Natural killer cell (primary cell): ENCODE measurements around the gene TMEM158. TPM values are rescaled to one million over a fixed set of nuclear protein-coding genes. Genes with fewer than 3 reads are reported as not detected.
A peak's percentile ranks its signal among the peaks of the same experiment; 100 is the strongest.

Experiments
- ATAC-seq, 3 donors: fragments of 150-1000 bp in 2 of 3; fragments of 200-7000 bp in 1 of 3; cut with Tn5 transposase; 1 replicate in 1 of 3; 2 replicates in 2 of 3; pipeline ENCODE4 v1.10.0; 2021; ENCODE audit warnings: mild to moderate bottlenecking in 2 of 3, moderate library complexity in 2 of 3
- DNase-seq, 2 donors: peaks; one replicate each; pipeline versions ENCODE4 v3.0.0 to v3.0.0-alpha.2; 2013 to 2021; ENCODE audit warnings: mixed read lengths in 1 of 2
- H3K27ac ChIP-seq: one replicate; pipeline ENCODE4 v1.5.1; 2013; ENCODE audit warnings: mild to moderate bottlenecking, low read length
- H3K27me3 ChIP-seq: one replicate; pipeline ENCODE4 v1.6.1; 2013; ENCODE audit warnings: low read length; ENCODE audit not compliant: control insufficient read depth, insufficient read depth
- H3K36me3 ChIP-seq: one replicate; pipeline ENCODE4 v1.6.1; 2013; ENCODE audit warnings: low read length; ENCODE audit not compliant: control insufficient read depth, insufficient read depth
- H3K4me1 ChIP-seq: one replicate; pipeline ENCODE4 v1.6.1; 2013; ENCODE audit warnings: low read length; ENCODE audit not compliant: control insufficient read depth, insufficient read depth
- H3K4me3 ChIP-seq: one replicate; pipeline ENCODE4 v1.5.1; 2013; ENCODE audit warnings: low read length
- H3K9me3 ChIP-seq: one replicate; pipeline ENCODE4 v1.6.1; 2013; ENCODE audit warnings: low read length; ENCODE audit not compliant: control insufficient read depth, insufficient read depth
- H3K27ac Mint-ChIP-seq, 2 donors: one replicate each; pipeline ENCODE4 v1.8.0; 2022; ENCODE audit warnings: mild to moderate bottlenecking in 2 of 2, mixed read lengths in 2 of 2, moderate library complexity in 1 of 2
- H3K27me3 Mint-ChIP-seq, 2 donors: one replicate each; pipeline ENCODE4 v1.8.0; 2022; ENCODE audit warnings: low read depth in 2 of 2, mixed read lengths in 2 of 2
- H3K36me3 Mint-ChIP-seq: one replicate; pipeline ENCODE4 v1.8.0; 2022; ENCODE audit warnings: mixed read lengths
- H3K4me1 Mint-ChIP-seq, 2 donors: one replicate each; pipeline ENCODE4 v1.8.0; 2022; ENCODE audit warnings: mixed read lengths in 2 of 2
- H3K4me3 Mint-ChIP-seq: one replicate; pipeline ENCODE4 v1.8.0; 2022; ENCODE audit warnings: mild to moderate bottlenecking, moderate library complexity, mixed read lengths
- H3K9me3 Mint-ChIP-seq, 2 donors: one replicate each; pipeline ENCODE4 v1.8.0; 2022; ENCODE audit warnings: mixed read lengths in 2 of 2
- WGBS: methylation state at CpG from one replicate; pipeline ENCODE4 v1.1.7; 2013; ENCODE audit warnings: missing lambda C conversion rate; ENCODE audit not compliant: insufficient coverage; 5-methylcytosine and 5-hydroxymethylcytosine counted together
- intact Hi-C: fragments of 100-400 bp; cut with micrococcal nuclease; formaldehyde crosslinking; loops from one replicate; pipeline ENCODE4 v1.14.2; 2022
- total RNA-seq, 4 donors: library from RNA; stranded (reverse); fragments of 120-200 nt in 1 of 4; gene quantifications; one replicate each; pipeline versions ENCODE4 v1.2.3 to v1.2.4, GENCODE V29; 2013 to 2022
- TF ChIP-seq, protein P1 (sequence below): fragments of 200-600 bp; IDR thresholded peaks from one replicate; pipeline ENCODE4 v1.8.0; 2022; ENCODE audit warnings: antibody characterized with exemption

Gene TMEM158
- total RNA-seq, 3 donors from 2014 or later (not counting 1 experiment from before 2014, with no cell fraction given), result 0.40 to 0.47 TPM; not detected in 1

DNA sequence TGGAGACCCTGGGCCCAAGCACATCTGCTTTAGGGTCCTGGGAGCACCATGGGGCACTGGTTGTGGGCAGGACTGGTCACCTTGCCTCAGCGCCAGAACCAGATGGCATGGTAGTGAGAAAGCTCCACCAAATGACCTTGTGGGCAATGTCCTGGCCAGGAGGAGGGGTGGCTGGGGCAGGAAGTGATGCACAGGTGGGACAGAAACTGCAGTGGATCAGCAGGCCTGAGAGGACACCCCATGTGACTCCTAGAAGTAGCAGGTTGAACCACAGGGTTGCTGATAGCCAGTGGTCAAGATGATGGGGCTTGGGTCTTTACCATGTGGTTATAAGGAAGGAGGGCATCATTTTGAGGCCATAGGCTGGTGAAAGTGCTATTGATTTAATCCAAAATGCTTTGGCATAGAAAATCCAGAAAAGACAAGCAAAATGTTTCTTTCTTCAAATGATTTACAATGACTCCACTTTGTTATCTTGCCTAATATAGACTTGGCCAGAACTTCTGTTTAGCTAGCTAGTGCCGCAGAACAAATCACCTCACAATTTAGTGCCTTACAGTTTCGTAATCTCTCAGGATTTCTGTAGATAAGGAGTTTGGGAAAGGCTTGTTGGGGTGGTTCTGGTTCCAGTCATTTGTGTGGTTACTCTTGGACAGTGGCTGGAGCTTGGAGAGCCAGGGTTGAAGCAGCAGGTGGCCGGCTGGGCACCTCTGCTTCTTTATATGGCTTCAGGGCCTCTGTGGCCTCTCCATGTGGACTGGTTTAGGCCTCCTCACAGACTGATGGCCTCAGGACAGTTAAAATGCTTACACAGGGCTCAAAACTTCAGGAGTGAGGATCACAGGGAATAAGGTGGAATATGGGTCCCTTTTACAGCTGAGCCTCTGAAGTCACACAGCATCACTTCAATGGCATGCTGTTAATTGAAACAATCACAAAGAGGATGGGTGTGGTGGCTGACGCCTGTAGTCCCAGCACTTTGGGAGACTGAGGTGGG is 27.5 kb downstream of the TMEM158 start:
- H3K4me3 Mint-ChIP-seq, result no peak overlapping the region
- peaks cover 27 to 36% of the 10 kb centered on the region in 2 donors for H3K27me3 Mint-ChIP-seq
- DNase-seq (no peak), ATAC-seq (no peak)
- Histone ChIP-seq H3K27ac (no peak overlapping the region), H3K4me3 (no peak overlapping the region), H3K36me3 (no peaks in the 10 kb centered on the region), H3K4me1 (no peaks in the 10 kb centered on the region), H3K9me3 (no peaks in the 10 kb centered on the region), H3K27me3 (no peaks in the 10 kb centered on the region)
- no peak overlapping the region for H3K27ac Mint-ChIP-seq
- 87% methylated on average over 5 of the region's 5 CpGs for WGBS
- H3K36me3 Mint-ChIP-seq, result no peaks in the 10 kb centered on the region
- intact Hi-C loops, result no loop called here
- TF ChIP-seq, protein P1, sequence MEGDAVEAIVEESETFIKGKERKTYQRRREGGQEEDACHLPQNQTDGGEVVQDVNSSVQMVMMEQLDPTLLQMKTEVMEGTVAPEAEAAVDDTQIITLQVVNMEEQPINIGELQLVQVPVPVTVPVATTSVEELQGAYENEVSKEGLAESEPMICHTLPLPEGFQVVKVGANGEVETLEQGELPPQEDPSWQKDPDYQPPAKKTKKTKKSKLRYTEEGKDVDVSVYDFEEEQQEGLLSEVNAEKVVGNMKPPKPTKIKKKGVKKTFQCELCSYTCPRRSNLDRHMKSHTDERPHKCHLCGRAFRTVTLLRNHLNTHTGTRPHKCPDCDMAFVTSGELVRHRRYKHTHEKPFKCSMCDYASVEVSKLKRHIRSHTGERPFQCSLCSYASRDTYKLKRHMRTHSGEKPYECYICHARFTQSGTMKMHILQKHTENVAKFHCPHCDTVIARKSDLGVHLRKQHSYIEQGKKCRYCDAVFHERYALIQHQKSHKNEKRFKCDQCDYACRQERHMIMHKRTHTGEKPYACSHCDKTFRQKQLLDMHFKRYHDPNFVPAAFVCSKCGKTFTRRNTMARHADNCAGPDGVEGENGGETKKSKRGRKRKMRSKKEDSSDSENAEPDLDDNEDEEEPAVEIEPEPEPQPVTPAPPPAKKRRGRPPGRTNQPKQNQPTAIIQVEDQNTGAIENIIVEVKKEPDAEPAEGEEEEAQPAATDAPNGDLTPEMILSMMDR, result no peak
- no peaks in the 10 kb centered on the region for H3K4me1 Mint-ChIP-seq
- H3K9me3 Mint-ChIP-seq, result no peaks in the 10 kb centered on the region

DNA sequence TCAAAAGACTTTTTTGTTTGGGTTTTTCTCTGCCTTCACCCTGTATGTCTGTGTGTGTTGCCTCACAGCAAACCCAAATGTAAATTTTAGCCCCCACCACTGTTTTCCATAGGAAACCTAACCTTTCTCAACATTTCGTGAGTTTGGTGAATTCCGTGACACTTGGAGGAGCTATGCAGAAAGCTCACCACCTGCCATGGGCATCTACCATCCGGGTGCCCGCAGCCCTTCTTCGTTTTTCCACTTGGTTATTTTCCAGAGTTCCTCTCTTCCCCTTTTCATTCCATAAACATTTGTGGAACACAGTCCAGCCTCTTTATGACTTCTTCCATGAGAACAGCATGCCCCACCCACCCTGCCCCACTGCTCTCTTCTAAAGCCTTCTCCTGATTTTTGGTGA is 31.3 kb downstream of the TMEM158 start:
- H3K36me3 ChIP-seq, result no peaks in the 10 kb centered on the region
- H3K36me3 Mint-ChIP-seq, result no peaks in the 10 kb centered on the region
- intact Hi-C loops, result no loop called here
- H3K9me3 ChIP-seq, result no peaks in the 10 kb centered on the region
- WGBS, result 89% methylated on average over 5 of the region's 5 CpGs
- no peak for DNase-seq
- H3K4me1 Mint-ChIP-seq, result peaks cover 0 to 5% of the 10 kb centered on the region in 2 donors
- no peak overlapping the region for H3K4me3 ChIP-seq
- no peak overlapping the region for H3K4me3 Mint-ChIP-seq
- H3K4me1 ChIP-seq, result no peaks in the 10 kb centered on the region
- peaks cover 20 to 25% of the 10 kb centered on the region in 2 donors for H3K27me3 Mint-ChIP-seq
- ATAC-seq, result no peak
- no peak overlapping the region for H3K27ac ChIP-seq
- H3K27ac Mint-ChIP-seq, result no peak overlapping the region
- no peaks in the 10 kb centered on the region for H3K27me3 ChIP-seq
- no peaks in the 10 kb centered on the region for H3K9me3 Mint-ChIP-seq
- TF ChIP-seq, protein P1, result no peak

DNA sequence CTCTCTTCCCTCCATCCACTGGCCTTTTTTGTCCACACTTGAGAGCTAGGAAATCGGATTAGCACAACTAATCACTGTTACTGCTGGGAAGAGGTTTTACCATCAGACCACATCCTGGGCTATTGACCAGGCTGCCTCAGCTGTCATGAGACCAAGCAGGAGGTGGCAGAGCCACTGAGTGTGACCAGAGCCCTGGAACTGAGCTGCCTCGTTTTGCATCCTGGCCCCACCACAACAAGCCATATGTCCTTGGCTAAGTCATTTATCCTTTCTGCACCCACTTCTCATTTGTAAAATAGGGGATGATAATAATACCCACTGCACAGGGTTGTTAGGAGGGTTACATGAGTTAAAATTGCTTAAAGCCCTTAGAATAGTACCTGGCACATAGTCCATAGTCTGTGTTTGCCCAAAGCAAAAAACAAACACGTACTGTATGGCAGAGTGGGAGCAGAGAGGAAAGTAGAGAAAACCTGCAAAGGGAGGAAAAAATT is 34.1 kb downstream of the TMEM158 start:
- no peak for DNase-seq
- no peak overlapping the region for H3K27ac Mint-ChIP-seq
- peaks cover 0 to 5% of the 10 kb centered on the region in 2 donors for H3K4me1 Mint-ChIP-seq
- WGBS, result 73% methylated on average over 3 of the region's 3 CpGs
- peaks cover 9 to 11% of the 10 kb centered on the region in 2 donors for H3K27me3 Mint-ChIP-seq
- TF ChIP-seq, protein P1, result no peak
- intact Hi-C loops, result no loop called here
- H3K9me3 Mint-ChIP-seq, result no peaks in the 10 kb centered on the region
- no peaks in the 10 kb centered on the region for H3K36me3 Mint-ChIP-seq
- no peaks in the 10 kb centered on the region for H3K9me3 ChIP-seq
- no peaks in the 10 kb centered on the region for H3K36me3 ChIP-seq
- H3K4me3 ChIP-seq, result no peak overlapping the region
- no peaks in the 10 kb centered on the region for H3K27me3 ChIP-seq
- no peak overlapping the region for H3K27ac ChIP-seq
- ATAC-seq, result peak in 1 of 3 donors; percentile 47
- H3K4me3 Mint-ChIP-seq, result no peak overlapping the region
- no peaks in the 10 kb centered on the region for H3K4me1 ChIP-seq
